Spleen (tissue), 11 donors: ENCODE results near the gene TXNRD2. TPM values are rescaled to one million over a fixed set of nuclear protein-coding genes. Genes with fewer than 3 reads are reported as not detected.

Source experiments
- DNase-seq: peaks from one replicate; pipeline ENCODE4 v3.0.0-alpha.2; 2020
- H3K27ac ChIP-seq, 8 donors: fragments of 200-600 bp; sonication (generic) in 7 of 8; 1 replicate in 4 of 8; 2 replicates in 4 of 8; pipeline versions ENCODE4 v1.5.0 to v1.8.0; 2016 to 2021; ENCODE audit warnings: inconsistent platforms in 4 of 8, mild to moderate bottlenecking in 4 of 8, moderate library complexity in 1 of 8
- H3K27me3 ChIP-seq, 7 donors: fragments of 200-600 bp; sonication (generic) in 6 of 7; replicated peaks in 1 of 7; 1 replicate in 4 of 7; 2 replicates in 3 of 7; pipeline versions ENCODE4 v1.5.0 to v1.8.0; 2016 to 2021; ENCODE audit warnings: inconsistent platforms in 3 of 7, mild to moderate bottlenecking in 1 of 7
- H3K36me3 ChIP-seq, 6 donors: fragments of 200-600 bp; sonication (generic) in 5 of 6; 1 replicate in 4 of 6; 2 replicates in 2 of 6; pipeline versions ENCODE4 v1.5.0 to v1.8.0; 2016 to 2021; ENCODE audit warnings: inconsistent platforms in 2 of 6
- H3K4me1 ChIP-seq, 6 donors: fragments of 200-600 bp; sonication (generic) in 5 of 6; 1 replicate in 3 of 6; 2 replicates in 3 of 6; pipeline versions ENCODE4 v1.5.0 to v1.8.0; 2016 to 2021; ENCODE audit warnings: inconsistent platforms in 3 of 6
- H3K4me3 ChIP-seq, 8 donors: fragments of 200-600 bp; sonication (generic) in 7 of 8; 1 replicate in 4 of 8; 2 replicates in 4 of 8; pipeline versions ENCODE4 v1.5.0 to v1.8.0; 2016 to 2021; ENCODE audit warnings: inconsistent platforms in 4 of 8, mild to moderate bottlenecking in 4 of 8, moderate library complexity in 2 of 8
- H3K9me3 ChIP-seq, 8 donors: fragments of 200-600 bp; sonication (generic) in 7 of 8; 1 replicate in 4 of 8; 2 replicates in 4 of 8; pipeline versions ENCODE4 v1.5.0 to v1.8.0; 2016 to 2021; ENCODE audit warnings: inconsistent platforms in 4 of 8
- POLR2A ChIP-seq, 3 donors: fragments of 450-650 bp; IDR thresholded peaks; one replicate each; pipeline ENCODE4 v1.5.1; 2017; ENCODE audit warnings: antibody characterized with exemption in 3 of 3, mild to moderate bottlenecking in 1 of 3
- POLR2AphosphoS5 ChIP-seq, 3 donors: sonication (generic); formaldehyde crosslinking; IDR thresholded peaks; one replicate each; pipeline ENCODE4 v1.5.1; 2017; ENCODE audit warnings: antibody characterized with exemption in 3 of 3
- WGBS, 5 donors: extraction: QIAGEN DNeasy Blood & Tissue Kit in 3 of 5; methylation state at CpG; one replicate each; pipeline versions ENCODE4 v1.1.5 to v1.1.7; 2013 to 2018; 5-methylcytosine and 5-hydroxymethylcytosine counted together
- intact Hi-C: fragments of 100-400 bp; cut with DNase I; formaldehyde crosslinking; loops from one replicate; pipeline ENCODE4 v1.15.0; 2023; ENCODE audit warnings: low total_unique reads
- polyA plus RNA-seq, 3 donors: library from polyadenylated mRNA; stranded (reverse); fragments of 200-250 nt; gene quantifications; one replicate each; pipeline ENCODE4 v1.2.1, GENCODE V29; 2013
- total RNA-seq, 7 donors: library from RNA; depleted of rRNA in 3 of 7; stranded (reverse); fragments of >200 nt in 3 of 7; fragmentation: NEBNext Ultra II Directional in 4 of 7; extraction: Animal tissue kit (Norgen Biotek cat#: 25700) in 4 of 7; gene quantifications; one replicate each; pipeline versions ENCODE4 v1.1.0 to v1.2.1, GENCODE V29; 2016 to 2021
- TF ChIP-seq, protein P1 (sequence below), 11 experiments: fragments of 200-600 bp in 7 of 11; fragments of 450-650 bp in 4 of 11; sonication (generic) in 4 of 11; IDR thresholded peaks in 8 of 11; conservative IDR thresholded peaks in 3 of 11; 1 replicate in 7 of 11; 2 replicates in 4 of 11; pipeline versions ENCODE4 v1.4.0 to v1.8.0; 2016 to 2021; ENCODE audit warnings: antibody characterized with exemption in 11 of 11, inconsistent platforms in 4 of 11, mild to moderate bottlenecking in 1 of 11
- donor health status: healthy with polysubstance abuse.
- donor health status: DM: no; HTN: no; CAD: no; lungs with moderate emphysema.
- donor health status: DM: no; HTN: no; CAD: no.
- donor health status: Bipolar disorder and iron deficiency.
- donor health status: healthy.
- donor health status: DM: no; HTN: no; CAD: no.
- donor health status: DM: yes; HTN: yes; CAD: no.

Gene TXNRD2
- total and polyA plus RNA-seq, 10 donors: 21.6 to 45.9 (median 35.5) TPM

DNA sequence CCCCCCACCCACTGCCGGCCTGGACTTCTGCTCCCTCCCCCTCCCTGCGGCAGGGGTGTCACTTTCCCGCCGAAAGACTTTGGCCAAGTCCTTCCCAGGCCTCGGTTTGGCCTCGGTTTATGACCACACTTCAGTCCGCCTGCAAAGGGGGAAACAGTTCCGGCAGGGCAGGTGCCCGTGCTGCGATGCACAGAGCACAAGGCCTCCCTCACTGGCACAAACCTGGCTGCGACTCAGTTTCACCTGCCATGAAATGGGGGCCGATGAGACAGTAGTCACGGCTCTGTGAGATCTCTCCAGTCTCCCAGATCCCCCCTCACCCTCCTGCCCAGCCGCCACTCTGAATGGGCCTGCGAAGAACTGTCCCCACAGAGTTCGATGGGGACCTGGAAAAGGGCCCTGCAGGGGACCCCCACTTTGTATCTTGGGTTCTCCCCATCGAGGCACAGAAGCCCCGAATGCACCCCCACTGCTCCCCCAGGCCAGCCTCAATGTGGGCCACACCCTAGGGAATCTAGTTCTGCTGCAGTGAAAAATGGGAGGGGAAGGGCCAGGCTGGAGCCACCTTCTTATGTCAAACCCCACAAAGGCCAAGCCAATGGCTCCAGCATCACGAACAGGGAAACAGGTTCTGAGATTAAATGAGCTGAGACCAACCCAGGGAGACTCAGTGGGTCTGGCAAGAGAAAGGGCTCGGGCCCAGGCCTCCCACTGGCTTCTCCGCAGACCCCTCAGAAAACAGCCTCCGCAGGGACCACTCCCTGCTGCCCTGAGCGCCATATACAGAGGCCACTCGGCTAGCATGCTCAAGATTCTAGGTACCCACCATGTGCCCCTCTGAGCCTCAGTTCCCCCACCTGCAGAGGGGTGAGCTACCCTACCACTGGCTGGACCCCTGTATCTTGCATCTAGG, 46.0 kb upstream of the TXNRD2 start:
- WGBS, 5 donors: 61 to 68% (median 67%) methylated on average over 18 to 24 of the region's 24 CpGs
- Histone ChIP-seq H3K4me1 (peaks cover 4 to 56% (median 35%) of the 10 kb centered on the region in 6 donors), H3K36me3 (no peaks in the 10 kb centered on the region), H3K27me3 (peaks cover 0 to 8% (median 0%) of the 10 kb centered on the region in 7 donors), H3K4me3 (peak overlapping the region in 4 of 8 donors; percentile 61 to 84 (median 70)), H3K9me3 (no peaks in the 10 kb centered on the region), H3K27ac (peak overlapping the region in 6 of 8 donors; percentile 49 to 86 (median 84))
- DNase-seq: no peak
- TF ChIP-seq POLR2AphosphoS5 (IDR thresholded peaks at IDR 0.05) (no peak), POLR2A (IDR thresholded peaks at IDR 0.05) (no peak)
- TF ChIP-seq, protein P1, sequence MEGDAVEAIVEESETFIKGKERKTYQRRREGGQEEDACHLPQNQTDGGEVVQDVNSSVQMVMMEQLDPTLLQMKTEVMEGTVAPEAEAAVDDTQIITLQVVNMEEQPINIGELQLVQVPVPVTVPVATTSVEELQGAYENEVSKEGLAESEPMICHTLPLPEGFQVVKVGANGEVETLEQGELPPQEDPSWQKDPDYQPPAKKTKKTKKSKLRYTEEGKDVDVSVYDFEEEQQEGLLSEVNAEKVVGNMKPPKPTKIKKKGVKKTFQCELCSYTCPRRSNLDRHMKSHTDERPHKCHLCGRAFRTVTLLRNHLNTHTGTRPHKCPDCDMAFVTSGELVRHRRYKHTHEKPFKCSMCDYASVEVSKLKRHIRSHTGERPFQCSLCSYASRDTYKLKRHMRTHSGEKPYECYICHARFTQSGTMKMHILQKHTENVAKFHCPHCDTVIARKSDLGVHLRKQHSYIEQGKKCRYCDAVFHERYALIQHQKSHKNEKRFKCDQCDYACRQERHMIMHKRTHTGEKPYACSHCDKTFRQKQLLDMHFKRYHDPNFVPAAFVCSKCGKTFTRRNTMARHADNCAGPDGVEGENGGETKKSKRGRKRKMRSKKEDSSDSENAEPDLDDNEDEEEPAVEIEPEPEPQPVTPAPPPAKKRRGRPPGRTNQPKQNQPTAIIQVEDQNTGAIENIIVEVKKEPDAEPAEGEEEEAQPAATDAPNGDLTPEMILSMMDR (IDR thresholded peaks at IDR 0.05 in 8 of 11, conservative IDR thresholded peaks at IDR 0.05 in 3 of 11): no peak
- intact Hi-C loops: no loop called here

DNA sequence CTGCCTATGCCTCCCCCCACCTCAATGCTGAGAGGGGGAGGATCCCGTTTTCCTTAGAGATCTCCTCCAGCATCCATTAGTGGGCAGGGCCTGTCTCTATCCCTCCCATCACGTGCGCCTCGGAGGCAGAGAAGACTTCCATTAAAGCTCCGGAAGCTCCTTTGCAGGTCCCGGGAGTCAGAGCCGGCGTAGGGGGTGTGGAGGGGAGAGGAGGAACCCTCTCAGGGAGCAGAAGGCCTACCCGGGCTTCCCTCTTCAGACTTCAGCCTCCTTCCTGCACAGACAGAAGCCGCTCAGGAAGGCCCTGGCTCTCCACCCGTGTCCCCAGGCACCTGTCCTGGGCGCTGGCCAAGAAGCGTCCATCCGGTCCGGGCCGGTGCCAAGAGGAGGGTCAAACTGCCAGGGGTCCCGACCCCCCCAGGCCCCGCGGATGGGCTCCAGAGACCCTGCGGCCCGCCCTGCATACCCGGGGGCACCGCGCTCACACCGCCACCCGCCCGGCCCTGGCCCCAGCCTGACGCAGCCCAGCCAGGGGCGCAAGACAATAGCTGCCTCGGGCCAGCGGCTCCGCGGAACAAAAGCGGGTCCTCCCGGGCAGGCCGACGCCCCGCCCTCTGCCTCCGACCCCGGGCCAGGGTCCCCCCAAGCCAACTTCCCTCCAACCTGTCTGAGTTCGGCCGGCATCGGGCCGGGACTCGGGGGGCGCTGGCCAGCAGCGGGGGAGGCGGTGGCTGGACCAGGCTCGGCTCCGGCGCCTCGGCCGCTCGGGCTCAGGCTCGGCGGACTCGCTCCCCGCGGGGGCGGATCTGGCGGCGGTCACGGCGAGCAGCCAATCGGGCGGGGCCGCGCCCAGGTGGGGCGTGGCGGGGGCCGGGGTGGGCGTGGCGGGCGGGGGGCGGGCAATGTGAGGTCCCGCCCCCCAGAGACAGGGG, 45.1 kb upstream of the TXNRD2 start:
- 1 to 14% (median 4%) methylated on average over 21 to 76 of the region's 76 CpGs for WGBS, 5 donors
- Histone ChIP-seq H3K9me3 (no peaks in the 10 kb centered on the region), H3K4me3 (peak overlapping the region; percentile 48 to 84 (median 68)), H3K36me3 (peaks cover 0 to 4% (median 0%) of the 10 kb centered on the region in 6 donors), H3K27ac (peak overlapping the region in 7 of 8 donors; percentile 49 to 86 (median 84)), H3K27me3 (peaks cover 0 to 8% (median 0%) of the 10 kb centered on the region in 7 donors), H3K4me1 (peaks cover 4 to 56% (median 35%) of the 10 kb centered on the region in 6 donors)
- TF ChIP-seq POLR2AphosphoS5 (IDR thresholded peaks at IDR 0.05): peak; percentile 51 to 83 (median 77)
- TF ChIP-seq, protein P1 (IDR thresholded peaks at IDR 0.05 in 8 of 11, conservative IDR thresholded peaks at IDR 0.05 in 3 of 11): no peak
- peak; percentile 91 for DNase-seq
- intact Hi-C loops: no loop called here

DNA sequence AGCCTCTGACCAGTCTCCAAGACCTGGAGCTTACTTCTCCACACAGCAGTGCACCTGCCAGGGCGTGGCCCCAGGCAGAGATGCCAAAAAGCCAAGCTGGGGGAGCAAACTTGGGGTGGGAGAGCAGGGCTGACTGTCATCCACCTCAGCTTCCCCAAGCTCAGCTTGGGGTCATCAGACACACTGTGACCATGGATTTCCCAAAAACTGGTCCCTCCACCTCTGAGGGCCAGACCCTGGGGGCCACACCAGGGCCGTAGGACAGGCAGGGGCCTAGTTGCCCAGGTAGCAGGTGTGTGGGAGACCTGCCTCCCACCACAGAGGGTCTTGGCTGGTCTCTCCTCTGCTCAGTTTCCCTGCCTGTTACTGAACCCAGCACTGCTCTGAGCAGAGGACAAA, 44.4 kb upstream of the TXNRD2 start:
- intact Hi-C loops: no loop called here
- H3K27me3 ChIP-seq: peaks cover 0 to 8% (median 0%) of the 10 kb centered on the region in 7 donors
- no peak for TF ChIP-seq POLR2AphosphoS5 (IDR thresholded peaks at IDR 0.05)
- TF ChIP-seq, protein P1 (IDR thresholded peaks at IDR 0.05 in 8 of 11, conservative IDR thresholded peaks at IDR 0.05 in 3 of 11): no peak
- no peak for TF ChIP-seq POLR2A (IDR thresholded peaks at IDR 0.05)
- peaks cover 4 to 56% (median 35%) of the 10 kb centered on the region in 6 donors for H3K4me1 ChIP-seq
- 51 to 83% (median 71%) methylated on average over 2 of the region's 2 CpGs for WGBS, 5 donors
- H3K4me3 ChIP-seq: peak overlapping the region in 7 of 8 donors; percentile 51 to 84 (median 73)
- H3K9me3 ChIP-seq: no peaks in the 10 kb centered on the region
- peaks cover 0 to 11% (median 3%) of the 10 kb centered on the region in 6 donors for H3K36me3 ChIP-seq
- no peak for DNase-seq
- peak overlapping the region in 4 of 8 donors; percentile 83 to 86 (median 84) for H3K27ac ChIP-seq
